KG1 (cell line): ENCODE data around the gene SPINK4.

ENCODE experiments used
- DNase-seq: peaks from one replicate; lab custom pipeline; 2025; lab: John Stamatoyannopoulos, UW

SPINK4 gene

DNA sequence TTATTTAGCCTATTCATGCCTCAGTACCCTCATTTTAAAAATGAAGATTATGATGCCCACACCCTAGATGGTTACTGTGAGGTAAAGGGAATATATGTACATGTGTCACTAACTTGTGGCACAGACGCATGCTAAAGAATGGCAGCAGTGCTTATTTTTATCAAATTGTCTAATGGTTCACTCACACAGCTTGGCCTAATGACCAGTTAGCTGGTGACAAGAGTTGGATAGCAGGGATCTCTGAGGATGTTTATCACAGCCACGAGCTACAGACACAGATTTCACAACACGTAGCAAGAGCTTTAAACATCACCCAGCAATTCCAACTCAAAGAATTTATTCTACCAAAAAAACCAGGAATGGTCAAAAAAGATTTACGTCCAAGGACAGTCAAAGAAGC is 17.3 kb downstream of the SPINK4 start:
- no peak for DNase-seq

DNA sequence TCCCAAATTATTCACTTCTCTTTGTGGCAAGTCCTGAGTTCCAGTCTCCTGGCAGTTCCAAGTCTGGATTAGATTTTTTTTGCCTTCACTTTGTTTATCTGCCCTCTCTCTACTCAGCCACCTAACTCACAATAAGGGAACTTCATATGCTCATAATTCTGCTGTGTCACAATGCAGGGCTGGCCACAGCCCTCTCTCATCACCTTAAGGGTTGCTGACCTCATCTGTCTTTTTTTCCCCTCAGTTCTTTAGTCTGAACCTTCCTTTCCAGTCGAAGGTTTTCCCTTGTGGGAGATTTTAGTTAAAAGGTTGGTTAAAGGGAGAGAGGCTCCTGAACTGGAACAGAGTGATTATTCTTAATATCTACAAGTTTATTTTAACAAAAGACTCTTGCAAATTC is 20.4 kb downstream of the SPINK4 start:
- DNase-seq, result no peak

DNA sequence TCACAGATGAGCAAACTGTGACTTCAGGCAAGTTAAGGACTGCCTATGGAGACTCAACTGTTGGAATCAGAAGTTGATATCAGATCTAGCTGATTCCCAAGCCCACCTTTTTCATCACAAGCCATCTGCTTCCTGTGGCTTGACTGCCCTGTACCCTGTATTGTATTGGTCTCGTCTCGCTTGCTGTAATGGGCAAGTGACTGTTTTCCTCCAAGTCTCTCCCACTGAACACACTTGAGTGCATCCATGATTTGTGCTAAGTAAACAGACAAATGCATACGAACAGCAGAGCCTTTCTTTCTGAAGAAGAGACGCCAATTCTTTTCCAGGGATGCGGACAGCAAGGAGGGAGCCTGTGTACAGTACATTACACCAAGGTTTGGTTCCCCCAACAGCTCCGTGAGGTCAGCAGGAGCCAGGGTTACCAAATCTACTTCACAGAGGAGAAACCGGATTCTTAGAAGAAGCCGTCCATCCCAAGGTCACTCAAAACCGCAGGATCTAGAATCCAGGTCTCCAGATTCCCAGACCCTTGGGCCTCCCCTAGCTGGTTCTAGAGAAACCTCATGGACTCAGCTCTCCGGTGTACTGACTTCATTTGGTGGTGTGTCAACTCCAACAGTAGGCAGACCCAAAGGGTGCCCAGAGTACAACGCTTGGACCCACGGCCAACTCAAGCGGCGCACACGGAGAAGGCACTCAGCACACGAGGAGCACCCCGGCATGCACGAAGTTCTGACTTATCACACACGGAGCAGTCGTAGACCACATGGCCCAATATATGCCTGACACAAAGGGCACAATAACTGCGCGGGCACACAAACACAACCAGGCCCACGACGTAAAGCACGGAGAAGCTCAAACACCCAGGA is 23.4 kb downstream of the SPINK4 start:
- no peak for DNase-seq

DNA sequence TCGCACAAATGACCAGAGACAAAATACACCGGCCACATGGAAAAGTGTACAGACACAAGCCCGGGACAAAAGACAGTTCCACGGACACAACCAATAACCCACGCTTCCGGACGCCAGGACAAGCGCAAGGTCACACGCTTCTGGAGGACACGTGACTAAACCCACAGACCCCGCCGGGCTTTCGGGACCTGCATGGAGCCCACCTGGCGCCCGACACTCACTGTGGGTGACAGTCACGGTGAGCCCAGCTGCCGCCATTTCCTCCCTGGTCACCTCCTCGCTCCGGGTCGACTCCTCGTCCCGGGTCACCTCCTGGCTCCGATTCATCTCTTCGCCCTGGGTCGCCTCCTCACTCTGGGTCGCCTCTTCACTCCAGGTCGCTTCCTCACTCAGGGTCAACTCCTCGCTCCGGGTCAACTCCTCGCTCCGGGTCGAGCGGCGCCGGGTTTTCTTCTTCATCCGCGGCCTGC is 24.1 kb downstream of the SPINK4 start:
- DNase-seq, result peak; percentile 59

DNA sequence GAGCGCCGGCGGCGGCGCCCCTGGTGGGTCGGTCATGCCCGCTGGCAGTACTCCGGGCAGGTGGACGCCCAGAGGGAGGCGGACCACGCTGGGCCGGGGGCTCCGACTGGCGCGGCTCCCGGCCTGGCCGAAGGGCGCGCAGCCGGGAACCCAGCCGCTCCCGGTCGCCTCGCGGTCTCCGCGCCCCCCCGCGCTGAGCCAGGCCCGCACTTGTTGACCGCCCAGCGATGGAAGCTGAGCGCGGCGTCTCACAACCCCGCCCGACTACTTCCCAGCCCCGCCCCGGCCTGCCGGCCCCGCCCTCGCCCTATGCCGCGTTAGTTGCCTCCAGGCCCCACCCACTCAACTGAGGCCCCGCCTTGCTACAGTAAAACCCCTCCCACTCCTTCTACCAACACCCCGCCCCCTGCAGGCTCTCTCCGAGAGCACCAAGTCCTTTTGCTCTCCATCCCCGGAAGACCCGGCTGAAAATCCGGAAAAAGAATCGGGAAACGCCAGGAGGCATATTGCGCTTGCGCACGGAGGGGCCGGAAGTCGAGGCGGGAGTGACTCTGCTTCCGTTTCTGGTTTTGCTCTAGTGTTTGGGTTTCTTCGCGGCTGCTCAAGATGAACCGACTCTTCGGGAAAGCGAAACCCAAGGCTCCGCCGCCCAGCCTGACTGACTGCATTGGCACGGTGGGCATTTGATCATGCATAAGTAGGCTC is 24.7 kb downstream of the SPINK4 start, which contains the start of the genes BAG1 and CHMP5:
Gene BAG1 (minus strand): TSS at position 236 of the 705 bp plus-strand sequence.
Gene CHMP5 (plus strand): TSS at position 577 of the 705 bp plus-strand sequence. CDS start 30 bp downstream, at position 607.
- peak; percentile 98 for DNase-seq

DNA sequence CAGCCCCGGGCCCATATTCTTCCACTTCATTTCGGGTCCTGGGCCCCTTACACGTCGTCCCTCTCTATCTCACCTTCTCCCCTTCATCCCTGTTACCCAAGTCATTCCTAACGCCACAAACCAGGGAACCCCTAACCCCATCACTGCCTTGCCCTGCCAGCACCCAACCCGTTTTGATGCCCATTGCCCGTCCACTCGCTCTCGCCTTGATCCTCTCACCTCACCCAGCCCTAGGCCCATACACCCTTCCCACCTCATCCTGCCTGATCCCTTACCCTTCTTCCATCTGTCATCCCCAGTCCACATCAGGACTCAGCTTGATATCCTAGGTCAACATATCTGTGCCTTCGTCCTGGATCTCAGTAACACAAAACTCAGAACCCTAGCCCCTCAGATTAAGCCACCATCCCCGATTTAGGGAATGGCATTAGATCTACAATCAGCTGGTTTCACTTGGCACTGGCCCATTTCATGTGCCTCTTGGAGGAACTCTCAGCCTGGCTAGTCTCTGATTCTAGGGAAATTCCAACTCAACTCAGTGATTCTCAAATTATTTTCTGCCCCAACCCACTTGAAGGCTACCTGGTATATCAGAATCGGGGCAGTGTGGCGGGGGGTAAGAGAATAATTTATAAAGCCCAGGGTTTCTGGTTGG is 25.4 kb downstream of the SPINK4 start:
- no peak for DNase-seq

DNA sequence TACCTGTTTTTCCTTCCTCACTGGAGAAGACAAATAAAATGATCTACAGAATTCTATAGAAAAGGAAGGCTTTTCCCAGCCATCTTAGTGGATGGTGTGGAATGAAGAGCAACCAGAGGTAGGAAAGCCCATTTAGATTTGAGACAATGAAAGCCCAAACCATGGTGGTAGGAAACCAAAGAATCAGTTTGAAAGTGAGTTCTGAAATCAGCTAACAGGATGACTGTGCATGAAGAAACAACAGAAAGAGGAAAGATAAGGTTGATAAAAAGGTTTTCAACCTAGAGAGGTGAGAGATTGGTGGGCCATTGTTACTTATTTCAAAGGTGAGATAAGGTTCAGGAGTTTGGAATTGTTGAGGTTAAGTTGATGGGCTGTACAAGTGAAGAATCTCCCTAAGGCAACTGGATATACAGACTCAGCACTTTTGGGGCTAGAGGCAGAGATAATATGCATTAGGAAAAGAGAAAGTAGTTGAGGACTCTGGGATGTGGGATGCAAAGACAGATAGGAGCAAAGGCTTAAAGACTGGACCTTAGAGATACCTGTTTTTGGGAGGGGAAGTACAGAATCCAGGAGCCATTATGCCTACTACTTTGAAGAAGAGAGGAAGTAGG is 27.3 kb downstream of the SPINK4 start:
- DNase-seq, result no peak

DNA sequence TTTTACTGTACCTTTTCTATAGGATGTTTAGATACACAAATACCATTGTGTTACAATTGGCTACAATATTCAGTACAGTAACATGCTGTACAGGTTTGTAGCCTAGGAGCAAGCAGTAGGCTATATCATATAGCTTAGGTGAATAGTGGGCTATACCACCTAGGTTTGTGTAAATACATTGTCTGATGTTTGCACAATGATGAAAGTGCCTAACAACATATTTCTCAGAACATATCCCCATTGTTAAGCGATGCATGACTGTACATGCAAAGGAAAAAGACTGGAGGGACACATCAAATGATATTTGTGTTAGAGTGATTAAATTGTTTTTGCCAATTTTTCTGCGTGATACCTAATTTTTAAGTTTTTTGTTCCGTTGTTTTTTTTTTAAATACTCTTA is 30.2 kb downstream of the SPINK4 start:
- no peak for DNase-seq

DNA sequence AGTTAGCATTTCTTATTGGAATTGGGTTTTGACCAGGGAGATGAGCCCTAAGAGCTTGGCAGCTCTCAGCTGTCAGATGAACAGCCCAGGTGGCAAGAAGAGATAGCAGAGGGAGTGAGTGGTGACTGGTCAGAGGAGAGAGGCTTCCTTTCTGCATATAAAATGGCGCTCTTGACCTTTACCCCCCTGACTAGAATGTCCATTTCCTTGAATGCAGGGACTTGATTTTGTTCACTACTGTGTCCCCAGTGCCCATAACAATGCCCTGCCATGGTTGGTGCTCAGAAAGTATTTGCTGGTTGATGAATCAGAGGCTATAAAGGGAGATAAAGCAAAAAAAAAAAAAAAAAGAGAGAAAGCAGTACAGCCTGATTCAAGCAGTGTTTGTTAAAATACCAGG is 32.1 kb downstream of the SPINK4 start:
- DNase-seq, result no peak

DNA sequence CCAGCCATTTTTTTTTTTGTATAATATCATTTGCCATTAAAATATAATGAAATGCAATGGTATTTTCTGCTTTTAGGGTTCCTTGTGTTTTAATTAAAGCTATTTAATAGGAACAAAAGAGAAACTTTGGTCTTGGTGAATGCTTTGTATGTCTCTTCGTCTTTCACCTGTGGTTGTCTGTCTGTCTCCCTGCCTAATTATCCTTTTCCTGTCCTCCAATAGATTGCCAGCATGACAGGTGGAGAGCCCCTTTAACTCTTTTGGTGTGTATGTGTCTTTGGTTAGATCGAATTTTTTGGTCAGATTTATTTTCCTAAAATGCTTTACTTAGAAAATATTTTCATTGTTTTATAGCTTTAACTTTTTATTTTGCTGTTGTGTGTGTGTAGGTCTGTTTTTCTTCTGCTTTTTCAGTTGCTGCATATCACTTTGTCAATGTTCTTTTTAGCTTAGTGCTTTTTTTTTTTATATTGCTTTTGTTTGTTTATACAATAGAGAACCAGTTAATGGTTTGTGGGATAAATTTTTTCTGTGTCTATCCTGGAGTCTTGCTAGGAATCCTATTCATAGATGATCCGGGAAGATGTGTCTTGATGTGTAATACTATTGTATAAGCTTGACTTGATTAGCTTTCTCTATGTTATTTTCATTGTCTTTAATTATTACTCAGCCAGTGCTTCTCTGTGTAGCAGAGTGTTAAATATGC is 33.5 kb downstream of the SPINK4 start:
- DNase-seq, result no peak

DNA sequence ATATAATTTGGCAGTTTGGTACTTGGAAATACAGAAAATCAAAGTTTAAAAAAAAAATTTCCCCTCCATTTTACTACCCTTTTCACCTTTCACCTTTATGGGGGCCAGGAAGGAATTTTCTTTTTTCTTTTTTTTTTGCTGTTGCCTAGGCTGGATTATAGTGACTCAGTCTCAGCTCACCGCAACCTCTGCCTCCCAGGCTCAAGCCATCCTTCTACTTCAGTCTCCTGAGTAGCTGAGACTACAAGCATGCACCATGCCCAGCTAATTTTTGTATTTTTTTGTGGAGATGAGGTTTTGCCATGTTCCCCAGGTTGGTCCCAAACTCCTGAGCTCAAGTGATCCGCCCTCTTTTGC is 34.0 kb downstream of the SPINK4 start:
- no peak for DNase-seq

DNA sequence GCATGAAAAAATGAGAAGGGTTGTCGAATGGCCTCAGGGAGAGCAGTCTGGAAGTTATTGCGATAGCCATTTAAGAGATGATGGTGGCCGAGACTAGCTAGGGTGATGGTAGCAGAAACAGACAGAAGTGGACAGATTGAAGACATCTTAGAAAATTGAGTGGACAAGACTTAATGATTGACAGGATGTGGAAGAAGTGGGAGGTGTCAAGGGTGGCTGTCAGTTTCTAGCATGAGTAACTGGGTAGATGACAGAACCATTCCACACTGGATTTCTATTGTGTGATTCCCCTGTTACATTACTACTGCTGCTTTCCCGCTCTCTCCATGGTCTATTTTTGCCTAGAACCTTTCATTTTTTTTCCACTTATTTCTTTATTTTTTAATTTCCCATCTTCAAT is 37.5 kb downstream of the SPINK4 start:
- no peak for DNase-seq

DNA sequence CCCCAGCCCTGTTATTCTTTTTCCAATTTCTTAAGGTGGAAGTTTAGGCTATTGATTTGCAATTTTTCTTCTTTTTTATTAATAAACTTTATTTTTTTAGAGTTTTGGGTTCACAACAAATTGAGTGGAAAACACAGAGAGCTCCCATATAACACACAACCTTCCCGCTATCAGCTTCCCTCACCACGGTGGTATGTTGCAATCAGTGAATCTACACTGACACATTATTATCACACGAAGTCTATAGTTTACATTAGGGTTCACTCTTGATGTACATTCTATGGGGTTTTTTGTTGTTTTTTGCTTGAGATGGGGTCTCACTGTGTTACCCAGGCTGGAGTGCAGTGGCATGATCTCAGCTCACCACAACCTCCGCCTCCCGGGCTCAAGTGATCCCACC is 45.5 kb downstream of the SPINK4 start:
- DNase-seq, result no peak

DNA sequence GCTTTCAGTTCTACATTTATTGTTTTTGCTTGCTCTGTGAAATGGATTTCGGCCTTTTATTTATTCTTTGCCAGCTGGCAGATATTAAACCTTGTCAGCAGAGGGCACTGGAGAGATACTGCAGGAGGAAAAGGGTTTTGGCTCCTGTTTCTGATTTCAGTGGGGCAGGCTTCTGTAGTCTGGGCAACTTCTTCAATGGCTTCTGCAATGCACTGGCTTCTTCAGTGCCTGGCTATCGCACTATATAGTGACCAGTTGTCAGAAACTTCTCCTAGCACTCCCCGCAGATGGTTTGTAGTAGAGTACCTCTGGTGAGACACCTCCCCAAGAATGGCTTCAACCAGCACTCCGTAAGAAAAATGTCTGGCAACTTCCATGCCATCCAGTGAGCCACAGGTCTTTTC is 47.1 kb downstream of the SPINK4 start:
- DNase-seq, result peak; percentile 54

DNA sequence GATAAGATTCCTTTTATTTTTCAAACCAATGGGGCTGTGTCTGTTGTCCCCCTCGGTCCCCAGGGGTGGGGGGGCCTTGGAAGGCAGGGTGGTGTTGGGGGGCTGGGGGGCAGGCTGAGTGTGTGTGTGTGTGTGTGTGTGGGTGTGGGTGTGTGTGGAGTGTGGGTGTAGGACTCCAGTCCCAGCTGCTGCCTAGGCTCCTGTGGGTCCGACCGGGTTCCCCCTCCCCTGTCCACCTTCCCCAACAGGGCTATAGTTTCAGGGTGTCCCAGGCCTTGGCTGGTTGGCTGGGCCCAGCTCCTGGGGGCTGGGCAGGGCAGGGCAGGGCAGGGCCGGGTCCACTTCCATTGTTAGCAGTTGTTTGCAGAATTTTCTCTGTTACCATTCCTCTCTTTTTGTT is 48.3 kb downstream of the SPINK4 start:
- no peak for DNase-seq

DNA sequence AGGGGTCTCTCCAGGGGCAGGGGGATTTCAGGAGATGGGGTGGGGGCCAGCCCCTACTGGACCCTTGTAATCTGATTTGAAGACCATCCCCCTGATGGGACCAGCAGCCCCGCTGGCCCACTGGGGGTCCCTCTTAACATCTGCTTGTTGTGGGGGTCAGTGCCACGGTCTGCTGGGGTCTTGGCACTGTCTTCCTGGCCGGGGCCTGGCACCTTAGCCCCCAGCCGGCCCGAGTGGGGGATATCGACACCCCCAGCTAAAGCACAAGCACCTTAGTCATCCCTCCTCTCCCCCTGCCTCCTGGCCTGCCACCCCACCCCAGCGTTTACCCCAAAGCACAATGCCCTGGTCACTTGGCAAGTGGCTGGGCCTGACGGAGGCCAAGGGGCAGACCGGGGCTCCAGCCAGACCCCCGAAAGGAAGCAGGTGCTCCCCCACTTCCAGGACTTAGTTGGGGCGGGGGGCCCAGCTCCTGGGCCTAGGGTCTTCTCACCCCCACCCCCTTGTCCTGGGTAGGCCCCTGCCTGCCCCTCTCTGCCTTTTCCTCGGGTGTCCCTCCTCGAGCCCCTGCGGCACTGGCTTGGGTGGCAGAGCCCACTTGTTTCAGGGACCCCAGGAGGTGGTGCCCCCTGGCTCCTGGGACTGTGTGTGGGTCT is 49.0 kb downstream of the SPINK4 start:
- DNase-seq, result no peak

DNA sequence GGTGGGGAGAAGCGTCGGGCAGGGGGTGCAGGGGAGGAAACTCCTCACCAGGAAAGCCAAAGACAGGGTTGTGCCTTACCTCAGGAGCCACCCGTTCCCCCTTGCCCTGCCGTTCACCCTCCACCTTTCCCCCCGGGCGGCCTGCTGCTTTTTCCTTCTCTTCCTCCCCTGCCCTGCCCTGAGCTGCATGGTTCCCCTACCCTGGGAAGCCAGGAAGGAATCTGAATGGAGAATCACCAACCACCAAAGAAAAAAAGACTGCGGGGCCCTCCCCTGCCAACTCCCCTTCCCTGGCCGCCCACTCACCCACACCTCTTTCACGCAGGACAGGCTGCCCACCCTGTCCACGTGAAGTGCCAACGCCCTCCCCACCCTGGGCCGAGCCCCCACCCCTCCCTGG is 49.5 kb downstream of the SPINK4 start:
- DNase-seq, result no peak

DNA sequence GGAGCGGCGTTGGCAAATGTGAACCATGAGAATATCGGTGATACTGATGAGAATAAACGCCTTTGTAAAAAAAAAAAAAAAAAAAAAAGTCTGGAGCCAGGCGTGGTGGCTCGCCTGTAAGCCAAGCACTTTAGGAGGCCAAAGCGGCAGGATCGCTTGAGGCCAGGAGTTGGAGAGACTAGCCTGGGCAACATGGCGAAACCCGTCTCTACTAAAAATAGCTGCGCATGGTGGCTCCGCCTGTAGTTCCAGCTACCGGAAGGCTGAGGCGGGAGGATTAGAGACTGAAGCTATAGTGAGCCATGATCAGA is 49.9 kb downstream of the SPINK4 start:
- DNase-seq, result no peak

DNA sequence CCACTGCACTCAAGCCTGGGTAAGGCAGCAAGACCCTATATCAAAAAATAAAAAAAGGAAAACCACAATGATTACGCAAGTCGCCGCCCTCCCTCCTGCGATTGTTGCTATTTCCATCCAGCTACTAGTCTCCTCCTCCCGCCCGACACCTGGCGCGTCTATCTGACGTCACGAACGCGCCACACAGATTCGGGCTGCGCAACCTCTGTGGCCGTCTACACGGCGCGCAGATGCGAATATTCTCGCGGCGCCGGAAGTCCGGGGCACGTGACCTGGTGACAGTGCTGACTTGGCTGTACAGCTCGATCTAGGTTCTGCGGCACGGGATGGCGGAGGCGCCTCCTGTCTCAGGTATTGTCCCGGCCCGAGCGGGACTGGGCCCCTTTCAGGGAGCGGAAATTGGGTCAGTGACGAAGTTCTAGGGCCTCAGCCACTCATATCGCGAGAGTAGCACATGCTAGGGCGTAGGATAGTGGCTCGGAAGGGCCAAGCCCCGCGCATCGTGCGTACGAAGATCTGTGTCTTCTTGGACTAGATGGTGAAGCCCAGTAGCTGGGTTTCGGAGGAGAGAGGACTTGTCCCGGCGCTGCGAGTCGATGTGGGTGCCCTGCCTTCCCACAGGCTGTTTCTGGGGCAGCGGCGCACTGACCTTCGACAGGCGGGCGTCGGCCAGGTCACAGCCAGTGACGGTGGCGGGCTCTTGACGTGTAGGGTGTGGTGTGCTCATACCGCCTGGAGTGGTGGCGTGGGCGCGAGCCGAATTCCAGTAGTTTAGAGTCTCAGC is 50.5 kb downstream of the SPINK4 start, which contains the start of gene NFX1:
Gene NFX1 (plus strand): TSS at position 270 of the 784 bp plus-strand sequence. CDS start 57 bp downstream, at position 327.
- peak; percentile 97 for DNase-seq

DNA sequence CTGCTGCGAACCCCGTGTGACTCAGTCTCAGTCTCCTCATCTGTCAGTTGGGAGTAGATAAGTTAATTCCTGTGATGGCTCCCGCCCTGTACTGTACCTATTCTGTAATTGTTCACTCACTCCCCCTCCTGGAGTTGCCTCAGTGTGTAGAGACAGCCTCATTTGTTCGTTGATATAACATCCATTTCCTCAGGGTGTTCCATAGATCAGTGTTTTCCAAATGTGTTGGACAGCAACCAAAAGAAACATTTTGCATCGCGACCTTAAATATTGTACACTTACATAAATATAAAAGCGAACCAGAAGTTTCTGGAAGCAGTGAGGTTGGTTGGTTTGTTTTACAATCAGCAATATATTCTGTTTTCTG is 51.0 kb downstream of the SPINK4 start:
- DNase-seq, result no peak
